Neural crest cell (in vitro differentiated cells): ENCODE results near the gene TMEM38B. TPM values are rescaled to one million over a fixed set of nuclear protein-coding genes. Genes with fewer than 3 reads are reported as not detected.
A peak's percentile ranks its signal among the peaks of the same experiment; 100 is the strongest.
"Not testable (repeated sequence)": the region's sequence is repeated elsewhere in the genome, so short reads cannot be mapped to it uniquely, and the experiment has no call there.

Source experiments
- DNase-seq: peaks from one replicate; pipeline ENCODE4 v3.0.0; 2021; ENCODE audit warnings: low read depth, mixed read lengths, low spot score
- H3K27ac Mint-ChIP-seq: one replicate; pipeline ENCODE4 v1.8.0; 2021; ENCODE audit warnings: mild to moderate bottlenecking, mixed read lengths; ENCODE audit not compliant: unreplicated experiment
- H3K27me3 Mint-ChIP-seq: 2 replicates; pipeline ENCODE4 v1.8.0; 2021; ENCODE audit warnings: low read depth, mild to moderate bottlenecking, mixed read lengths
- H3K36me3 Mint-ChIP-seq: 2 replicates; pipeline ENCODE4 v1.8.0; 2021; ENCODE audit warnings: low read depth, mild to moderate bottlenecking, mixed read lengths
- H3K4me1 Mint-ChIP-seq: 2 replicates; pipeline ENCODE4 v1.8.0; 2021; ENCODE audit warnings: mixed read lengths
- H3K4me3 Mint-ChIP-seq: one replicate; pipeline ENCODE4 v1.8.0; 2021; ENCODE audit warnings: mild to moderate bottlenecking, mixed read lengths
- H3K9me3 Mint-ChIP-seq: 2 replicates; pipeline ENCODE4 v1.8.0; 2021; ENCODE audit warnings: mixed read lengths
- CTCF ChIP-seq: fragments of 200-600 bp; sonication (generic); conservative IDR thresholded peaks from 2 replicates; pipeline ENCODE4 v1.5.0; 2021; ENCODE audit warnings: antibody characterized with exemption, mild to moderate bottlenecking
- total RNA-seq: library from RNA; stranded (reverse); gene quantifications from 2 replicates; pipeline ENCODE4 v1.2.1, GENCODE V29; 2021

Gene TMEM38B
- total RNA-seq, 1 donor from 2014 or later = 34.1 TPM

- TF ChIP-seq CTCF = peak; percentile 42
- not testable (repeated sequence) for H3K4me1 Mint-ChIP-seq, DNase-seq, H3K4me3 Mint-ChIP-seq, H3K27me3 Mint-ChIP-seq, H3K27ac Mint-ChIP-seq
- peaks cover 48% of the 10 kb centered on the region for H3K36me3 Mint-ChIP-seq
- peaks cover 16% of the 10 kb centered on the region for H3K9me3 Mint-ChIP-seq
Observed at GRCh38 chr9:105783495-105783872, 89.1 kb downstream of the TMEM38B start.

GRCh38 chr9:105786796-105787195, 92.5 kb downstream of the TMEM38B start:
- peaks cover 23% of the 10 kb centered on the region for H3K9me3 Mint-ChIP-seq

GRCh38 chr9:105816202-105816744, 121.9 kb downstream of the TMEM38B start:
- Mint-ChIP-seq H3K27ac (no peak overlapping the region), H3K36me3 (peaks cover 13% of the 10 kb centered on the region), H3K9me3 (peaks cover 13% of the 10 kb centered on the region), H3K27me3 (no peaks in the 10 kb centered on the region), H3K4me1 (no peaks in the 10 kb centered on the region), H3K4me3 (no peak overlapping the region)
- DNase-seq = no peak
- no peak for TF ChIP-seq CTCF

More at GRCh38 chr9:105786796-105787195, 92.5 kb downstream of the TMEM38B start:
- H3K4me1 Mint-ChIP-seq, H3K27me3 Mint-ChIP-seq, H3K4me3 Mint-ChIP-seq, H3K27ac Mint-ChIP-seq, DNase-seq: not testable (repeated sequence)
- peaks cover 63% of the 10 kb centered on the region for H3K36me3 Mint-ChIP-seq

GRCh38 chr9:105816981-105817380, 122.6 kb downstream of the TMEM38B start:
- no peak for TF ChIP-seq CTCF
- Mint-ChIP-seq H3K4me3 (no peak overlapping the region), H3K4me1 (no peaks in the 10 kb centered on the region), H3K9me3 (peaks cover 13% of the 10 kb centered on the region), H3K27ac (no peak overlapping the region), H3K27me3 (no peaks in the 10 kb centered on the region), H3K36me3 (peaks cover 13% of the 10 kb centered on the region)
- no peak for DNase-seq

GRCh38 chr9:105818903-105819302, 124.6 kb downstream of the TMEM38B start:
- Mint-ChIP-seq H3K27me3 (no peaks in the 10 kb centered on the region), H3K36me3 (peaks cover 20% of the 10 kb centered on the region), H3K27ac (no peak overlapping the region), H3K4me3 (no peak overlapping the region), H3K9me3 (peaks cover 21% of the 10 kb centered on the region), H3K4me1 (no peaks in the 10 kb centered on the region)
- TF ChIP-seq CTCF = no peak
- DNase-seq = no peak

- no peak for TF ChIP-seq CTCF
- H3K9me3 Mint-ChIP-seq = peaks cover 26% of the 10 kb centered on the region
- H3K4me1 Mint-ChIP-seq = no peaks in the 10 kb centered on the region
- no peak for DNase-seq
- H3K36me3 Mint-ChIP-seq = peaks cover 22% of the 10 kb centered on the region
- no peaks in the 10 kb centered on the region for H3K27me3 Mint-ChIP-seq
- no peak overlapping the region for H3K27ac Mint-ChIP-seq
- H3K4me3 Mint-ChIP-seq = no peak overlapping the region
Observed at GRCh38 chr9:105822814-105823213, 128.5 kb downstream of the TMEM38B start.

Other genes starting within 250 kb of the TMEM38B start
- gene FSD1L, start 246.5 kb upstream of the TMEM38B start, total RNA-seq = 16.9 and 17.0 TPM in 2 replicates
- gene FKTN, start 136.4 kb upstream of the TMEM38B start, total RNA-seq = 18.3 and 19.7 TPM in 2 replicates
- gene TAL2, start 32.1 kb upstream of the TMEM38B start, total RNA-seq = 7.4 and 8.4 TPM in 2 replicates